ENCODE results near the gene IGF2BP2. TPM values are rescaled to one million over a fixed set of nuclear protein-coding genes. Genes with fewer than 3 reads are reported as not detected.

The IGF2BP2 gene
- total and polyA plus RNA-seq, 2 of the 8 experiments (the other 6 are each of a cell fraction or from before 2014, with no cell fraction given), result 7.4 to 121 TPM

GRCh38 chr3:185746470-185746869 is 78.4 kb downstream of the IGF2BP2 start (continued):
- TF ChIP-seq TAF7 (optimal IDR thresholded peaks at IDR 0.05; ENCODE audit: borderline replicate concordance, low read depth, low read length) (no peak), SIRT6 (IDR thresholded peaks at IDR 0.05; ENCODE audit: low read length) (no peak), BCL11A (IDR thresholded peaks at IDR 0.05; ENCODE audit: low read depth in 2 of 2, low read length in 2 of 2) (no peak)

Data from H1 (cell line).